GM10248 (cell line): ENCODE data around the gene BRAT1.

Source experiments
- CTCF ChIA-PET: fragments of 300-600 bp; sonication (Branson Sonifier 250); formaldehyde crosslinking; extraction: SDS; loops from one replicate; lab custom pipeline; 2021; ENCODE audit warnings: antibody characterized with exemption; lab: Yijun Ruan, JAX
- POLR2A ChIA-PET: fragments of 350-650 bp; sonication (Branson Sonifier 250); formaldehyde crosslinking; extraction: SDS; loops from one replicate; lab custom pipeline; 2020; ENCODE audit warnings: antibody characterized with exemption; lab: Yijun Ruan, JAX
- DNase-seq: peaks from one replicate; pipeline ENCODE4 v3.0.0; 2012; ENCODE audit errors: extremely low spot score
- CTCF ChIP-seq: IDR thresholded peaks from 2 replicates; pipeline ENCODE4 v1.5.1; 2012; ENCODE audit warnings: mild to moderate bottlenecking, low read depth; ENCODE audit errors: extremely low read depth, missing control alignments, control extremely low read depth

Gene BRAT1

GRCh38 chr7:2525658-2526630, 29.4 kb downstream of the BRAT1 start:
- ChIA-PET POLR2A (no interaction called here), CTCF (interaction anchor here (1.6 to 2.0 kb wide), 2 partner anchors 14 to 75 kb away, joined by 4 read pairs; no protein-coding TSS in a partner anchor)
- no peak for DNase-seq
- TF ChIP-seq CTCF: no peak

- POLR2A ChIA-PET: no interaction called here
- no peak for TF ChIP-seq CTCF
- no peak for DNase-seq
- CTCF ChIA-PET: no interaction called here
Measured at GRCh38 chr7:2524808-2525657, 30.3 kb downstream of the BRAT1 start.

- ChIA-PET CTCF (no interaction called here), POLR2A (no interaction called here)
- TF ChIP-seq CTCF: no peak
- no peak for DNase-seq
Measured at GRCh38 chr7:2523941-2524807, 31.1 kb downstream of the BRAT1 start.

- POLR2A ChIA-PET: no interaction called here
- no peak for DNase-seq
Measured at GRCh38 chr7:2523461-2523936, 31.8 kb downstream of the BRAT1 start.

GRCh38 chr7:2522780-2523433, 32.4 kb downstream of the BRAT1 start:
- CTCF ChIA-PET: interaction anchor here (0.9 to 1.0 kb wide), 2 partner anchors 24 to 54 kb away, joined by 3 to 4 read pairs; no protein-coding TSS in a partner anchor
- no peak for DNase-seq
- POLR2A ChIA-PET: no interaction called here
- TF ChIP-seq CTCF: no peak

More at GRCh38 chr7:2523461-2523936, 31.8 kb downstream of the BRAT1 start:
- CTCF ChIA-PET: no interaction called here
- TF ChIP-seq CTCF: no peak
